ENCODE results near the gene MSI2.

MSI2 gene

GRCh38 chr17:57482657-57483056 lies 226.3 kb downstream of the MSI2 start:
- no peak for DNase-seq (ENCODE audit: low read depth, low spot score)
- H3K4me3 ChIP-seq (ENCODE audit: low read length) = no peak overlapping the region
- H3K27ac ChIP-seq (ENCODE audit: low read length) = no peak overlapping the region
- H3K36me3 ChIP-seq (ENCODE audit: control insufficient read depth, insufficient read depth, low read length) = no peaks in the 10 kb centered on the region
- no CpG with 5 or more reads among the region's 2 CpGs for WGBS (ENCODE audit: insufficient coverage, insufficient read length)
- H3K4me1 ChIP-seq (ENCODE audit: control insufficient read depth, insufficient read depth, low read length) = no peaks in the 10 kb centered on the region; the same call in 1 of the 2 replicates
- H3K9me3 ChIP-seq (ENCODE audit: control insufficient read depth, insufficient read depth, low read length) = no peaks in the 10 kb centered on the region
- no peaks in the 10 kb centered on the region for H3K27me3 ChIP-seq (ENCODE audit: control insufficient read depth, insufficient read depth, low read length)

GRCh38 chr17:57484081-57484666 lies 227.9 kb downstream of the MSI2 start:
- no peak overlapping the region for H3K27ac ChIP-seq (ENCODE audit: low read length)
- no peak overlapping the region for H3K4me3 ChIP-seq (ENCODE audit: low read length)
- no peak for DNase-seq (ENCODE audit: low read depth, low spot score)
- H3K4me1 ChIP-seq (ENCODE audit: control insufficient read depth, insufficient read depth, low read length) = no peaks in the 10 kb centered on the region; the same call in 1 of the 2 replicates
- no CpG with 5 or more reads among the region's 6 CpGs for WGBS (ENCODE audit: insufficient coverage, insufficient read length)
- no peaks in the 10 kb centered on the region for H3K9me3 ChIP-seq (ENCODE audit: control insufficient read depth, insufficient read depth, low read length)
- H3K27me3 ChIP-seq (ENCODE audit: control insufficient read depth, insufficient read depth, low read length) = no peaks in the 10 kb centered on the region
- H3K36me3 ChIP-seq (ENCODE audit: control insufficient read depth, insufficient read depth, low read length) = no peaks in the 10 kb centered on the region

DNA sequence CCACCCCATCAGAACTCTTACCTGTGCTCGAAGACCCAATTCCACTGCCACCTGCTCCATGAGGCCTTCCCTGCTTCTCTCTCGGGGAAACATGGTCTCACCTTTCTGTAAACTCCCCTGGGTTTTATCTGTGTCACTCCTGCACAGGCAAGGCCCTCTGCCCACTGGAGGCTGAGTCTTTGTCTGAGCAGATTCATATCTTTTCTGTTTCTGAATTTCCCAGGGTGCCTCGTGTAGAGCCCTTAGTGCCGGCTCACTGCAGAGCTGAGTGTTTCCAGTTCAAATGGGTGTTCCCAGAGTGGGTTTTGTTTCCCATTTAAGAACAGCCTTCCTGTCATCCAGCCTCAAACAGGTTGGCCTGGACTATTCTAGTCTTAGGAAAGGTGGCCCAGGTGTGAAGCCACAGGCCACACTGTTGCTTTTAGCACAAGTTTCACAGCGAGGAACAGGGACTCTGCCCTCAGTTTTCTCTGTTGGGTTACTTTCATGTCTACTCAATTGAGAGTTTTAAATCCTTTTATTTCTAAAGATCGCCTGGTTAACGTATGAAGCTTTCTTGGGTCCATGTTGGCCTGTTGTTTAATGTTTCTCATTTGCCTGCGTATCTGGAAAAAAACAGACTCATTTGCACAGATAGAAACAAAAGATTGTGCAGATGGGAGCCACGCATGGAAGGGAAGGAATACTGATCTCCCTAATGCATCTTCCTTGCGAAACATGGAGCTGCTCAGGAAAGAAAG lies 228.7 kb downstream of the MSI2 start:
- H3K27ac ChIP-seq (ENCODE audit: low read length) = no peak overlapping the region
- no peaks in the 10 kb centered on the region for H3K36me3 ChIP-seq (ENCODE audit: control insufficient read depth, insufficient read depth, low read length)
- no peaks in the 10 kb centered on the region; the same call in 1 of the 2 replicates for H3K4me1 ChIP-seq (ENCODE audit: control insufficient read depth, insufficient read depth, low read length)
- no peak for DNase-seq (ENCODE audit: low read depth, low spot score)
- H3K9me3 ChIP-seq (ENCODE audit: control insufficient read depth, insufficient read depth, low read length) = no peaks in the 10 kb centered on the region
- whole genome bisulfite sequencing (ENCODE audit: insufficient coverage, insufficient read length) = no CpG with 5 or more reads among the region's 10 CpGs
- H3K27me3 ChIP-seq (ENCODE audit: control insufficient read depth, insufficient read depth, low read length) = no peaks in the 10 kb centered on the region
- H3K4me3 ChIP-seq (ENCODE audit: low read length) = no peak overlapping the region

DNA sequence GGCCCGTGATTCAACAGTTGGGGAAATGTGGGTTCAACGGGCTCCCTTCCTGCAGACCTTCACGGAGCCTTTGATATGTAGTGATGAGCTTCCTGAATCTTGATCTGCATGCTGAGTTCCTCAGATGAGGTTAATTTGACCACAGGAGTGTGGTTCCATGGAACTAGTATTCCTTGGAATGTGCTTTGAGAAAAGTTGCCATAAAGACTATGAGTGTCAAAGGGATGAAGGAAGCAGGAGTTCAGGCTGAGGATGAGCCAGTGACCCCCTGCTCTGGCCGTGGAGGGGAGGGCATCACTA lies 229.2 kb downstream of the MSI2 start:
- DNase-seq (ENCODE audit: low read depth, low spot score) = no peak
- Histone ChIP-seq H3K4me1 (ENCODE audit: control insufficient read depth, insufficient read depth, low read length) (no peaks in the 10 kb centered on the region; the same call in 1 of the 2 replicates), H3K9me3 (ENCODE audit: control insufficient read depth, insufficient read depth, low read length) (no peaks in the 10 kb centered on the region), H3K4me3 (ENCODE audit: low read length) (no peak overlapping the region), H3K36me3 (ENCODE audit: control insufficient read depth, insufficient read depth, low read length) (no peaks in the 10 kb centered on the region), H3K27me3 (ENCODE audit: control insufficient read depth, insufficient read depth, low read length) (no peaks in the 10 kb centered on the region), H3K27ac (ENCODE audit: low read length) (no peak overlapping the region)
- no CpG with 5 or more reads among the region's 4 CpGs for WGBS (ENCODE audit: insufficient coverage, insufficient read length)

GRCh38 chr17:57485916-57486881 lies 229.9 kb downstream of the MSI2 start:
- DNase-seq (ENCODE audit: low read depth, low spot score) = no peak
- Histone ChIP-seq H3K27ac (ENCODE audit: low read length) (no peak overlapping the region), H3K9me3 (ENCODE audit: control insufficient read depth, insufficient read depth, low read length) (no peaks in the 10 kb centered on the region), H3K27me3 (ENCODE audit: control insufficient read depth, insufficient read depth, low read length) (no peaks in the 10 kb centered on the region), H3K4me1 (ENCODE audit: control insufficient read depth, insufficient read depth, low read length) (no peaks in the 10 kb centered on the region; the same call in 1 of the 2 replicates), H3K36me3 (ENCODE audit: control insufficient read depth, insufficient read depth, low read length) (no peaks in the 10 kb centered on the region), H3K4me3 (ENCODE audit: low read length) (no peak overlapping the region)
- WGBS (ENCODE audit: insufficient coverage, insufficient read length) = no CpG with 5 or more reads among the region's 13 CpGs

- H3K9me3 ChIP-seq (ENCODE audit: control insufficient read depth, insufficient read depth, low read length) = no peaks in the 10 kb centered on the region
- H3K4me1 ChIP-seq (ENCODE audit: control insufficient read depth, insufficient read depth, low read length) = no peaks in the 10 kb centered on the region; the same call in 1 of the 2 replicates
- H3K27me3 ChIP-seq (ENCODE audit: control insufficient read depth, insufficient read depth, low read length) = no peaks in the 10 kb centered on the region
- no peak overlapping the region for H3K27ac ChIP-seq (ENCODE audit: low read length)
- H3K36me3 ChIP-seq (ENCODE audit: control insufficient read depth, insufficient read depth, low read length) = no peaks in the 10 kb centered on the region
- no peak for DNase-seq (ENCODE audit: low read depth, low spot score)
- WGBS (ENCODE audit: insufficient coverage, insufficient read length) = no CpG with 5 or more reads among the region's 4 CpGs
- no peak overlapping the region for H3K4me3 ChIP-seq (ENCODE audit: low read length)
These were observed 230.6 kb downstream of the MSI2 start for GRCh38 chr17:57486882-57487301.

DNA sequence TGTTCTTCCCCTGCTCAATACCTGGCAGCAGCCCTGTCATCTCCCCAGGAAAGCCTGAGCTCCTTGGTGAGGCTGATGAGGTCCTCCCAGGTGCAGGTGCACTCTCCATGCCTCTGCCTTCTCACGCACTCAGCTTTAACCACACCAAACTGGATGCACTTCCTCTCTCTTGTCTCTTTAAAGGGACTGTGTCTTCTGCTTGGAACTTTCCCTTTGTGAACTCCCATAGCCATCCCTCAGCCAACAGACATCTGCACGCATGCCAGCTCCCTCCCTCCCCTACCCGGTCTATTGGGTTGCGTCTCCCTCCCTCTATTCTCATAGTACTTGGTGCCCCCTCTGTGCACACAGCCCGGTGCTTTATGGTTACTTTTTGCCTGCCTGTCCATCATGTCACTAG lies 231.2 kb downstream of the MSI2 start:
- DNase-seq (ENCODE audit: low read depth, low spot score) = no peak
- Histone ChIP-seq H3K27me3 (ENCODE audit: control insufficient read depth, insufficient read depth, low read length) (no peaks in the 10 kb centered on the region), H3K4me1 (ENCODE audit: control insufficient read depth, insufficient read depth, low read length) (no peaks in the 10 kb centered on the region; the same call in 1 of the 2 replicates), H3K27ac (ENCODE audit: low read length) (no peak overlapping the region), H3K4me3 (ENCODE audit: low read length) (no peak overlapping the region), H3K9me3 (ENCODE audit: control insufficient read depth, insufficient read depth, low read length) (no peaks in the 10 kb centered on the region), H3K36me3 (ENCODE audit: control insufficient read depth, insufficient read depth, low read length) (no peaks in the 10 kb centered on the region)
- WGBS (ENCODE audit: insufficient coverage, insufficient read length) = no CpG with 5 or more reads among the region's 5 CpGs

DNA sequence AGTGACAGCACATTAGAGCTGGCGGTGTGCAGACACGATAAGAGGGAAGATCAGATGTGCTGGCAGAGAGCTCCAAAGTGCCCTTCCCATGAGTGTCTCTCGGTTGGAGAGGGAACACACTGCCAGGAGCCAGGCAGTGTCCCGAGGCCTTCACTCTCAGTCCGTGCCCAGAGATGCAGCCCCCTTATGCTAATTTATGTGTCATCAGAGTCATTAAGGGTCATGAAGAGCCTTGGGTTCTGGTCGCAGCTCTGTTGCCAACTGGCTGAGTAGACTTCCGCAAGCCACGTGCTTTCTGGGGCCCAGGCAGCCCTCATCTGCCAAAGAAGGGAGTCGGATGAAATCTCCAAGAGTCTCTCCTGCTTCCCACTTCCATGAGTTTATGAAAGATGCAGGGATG lies 232.5 kb downstream of the MSI2 start:
- Histone ChIP-seq H3K4me1 (ENCODE audit: control insufficient read depth, insufficient read depth, low read length) (no peaks in the 10 kb centered on the region; the same call in 1 of the 2 replicates), H3K4me3 (ENCODE audit: low read length) (no peak overlapping the region), H3K36me3 (ENCODE audit: control insufficient read depth, insufficient read depth, low read length) (no peaks in the 10 kb centered on the region), H3K27me3 (ENCODE audit: control insufficient read depth, insufficient read depth, low read length) (no peaks in the 10 kb centered on the region), H3K27ac (ENCODE audit: low read length) (no peak overlapping the region), H3K9me3 (ENCODE audit: control insufficient read depth, insufficient read depth, low read length) (no peaks in the 10 kb centered on the region)
- WGBS (ENCODE audit: insufficient coverage, insufficient read length) = no CpG with 5 or more reads among the region's 9 CpGs
- no peak for DNase-seq (ENCODE audit: low read depth, low spot score)

- WGBS (ENCODE audit: insufficient coverage, insufficient read length) = no CpG with 5 or more reads among the region's 4 CpGs
- no peak for DNase-seq (ENCODE audit: low read depth, low spot score)
- Histone ChIP-seq H3K4me1 (ENCODE audit: control insufficient read depth, insufficient read depth, low read length) (no peaks in the 10 kb centered on the region; the same call in 1 of the 2 replicates), H3K27me3 (ENCODE audit: control insufficient read depth, insufficient read depth, low read length) (no peaks in the 10 kb centered on the region), H3K36me3 (ENCODE audit: control insufficient read depth, insufficient read depth, low read length) (no peaks in the 10 kb centered on the region), H3K9me3 (ENCODE audit: control insufficient read depth, insufficient read depth, low read length) (no peaks in the 10 kb centered on the region), H3K27ac (ENCODE audit: low read length) (no peak overlapping the region), H3K4me3 (ENCODE audit: low read length) (no peak overlapping the region)
These were observed 233.0 kb downstream of the MSI2 start for GRCh38 chr17:57489321-57489720.

DNA sequence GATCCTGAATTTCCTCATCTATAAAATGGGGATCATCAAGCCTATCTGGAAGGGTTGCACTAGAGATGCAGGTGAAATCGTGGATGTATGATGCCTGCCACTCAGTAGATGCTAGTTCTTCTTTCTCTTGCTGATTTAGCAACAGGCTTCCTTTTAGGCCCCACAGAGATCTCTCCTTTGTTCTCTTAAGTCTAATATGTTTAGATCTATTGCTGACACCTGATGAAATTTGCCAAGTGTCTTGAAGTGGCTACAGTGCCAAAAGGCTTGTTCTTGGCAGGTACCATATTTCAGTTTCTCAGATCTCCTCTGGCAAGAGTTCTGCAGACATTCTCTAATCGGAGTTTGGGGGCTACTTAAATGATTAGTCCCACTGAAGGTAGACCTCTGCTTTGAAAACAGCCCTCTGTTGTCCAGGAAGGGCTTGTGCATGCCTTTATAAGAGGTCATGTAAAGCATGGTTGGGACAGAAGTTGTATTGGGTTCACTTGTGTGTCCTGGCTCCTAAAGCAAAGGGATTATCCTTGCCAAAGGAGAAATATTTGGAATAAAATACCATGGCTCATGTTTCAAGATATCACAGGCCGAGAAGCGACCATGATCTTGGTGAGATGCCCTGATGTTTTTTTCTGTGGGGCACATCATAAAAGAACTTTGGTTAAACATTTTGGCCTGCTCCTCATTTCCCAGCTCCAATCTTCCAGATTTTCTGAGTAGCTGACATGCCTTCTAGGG lies 234.0 kb downstream of the MSI2 start:
- no peaks in the 10 kb centered on the region for H3K4me1 ChIP-seq (ENCODE audit: control insufficient read depth, insufficient read depth, low read length)
- H3K4me3 ChIP-seq (ENCODE audit: low read length) = no peak overlapping the region
- no peaks in the 10 kb centered on the region for H3K27me3 ChIP-seq (ENCODE audit: control insufficient read depth, insufficient read depth, low read length)
- WGBS (ENCODE audit: insufficient coverage, insufficient read length) = no CpG with 5 or more reads among the region's 4 CpGs
- H3K36me3 ChIP-seq (ENCODE audit: control insufficient read depth, insufficient read depth, low read length) = no peaks in the 10 kb centered on the region
- DNase-seq (ENCODE audit: low read depth, low spot score) = no peak
- no peaks in the 10 kb centered on the region for H3K9me3 ChIP-seq (ENCODE audit: control insufficient read depth, insufficient read depth, low read length)
- no peak overlapping the region for H3K27ac ChIP-seq (ENCODE audit: low read length)
